HG02884 (cell line): ENCODE results near the gene MLNR.

Source experiments
- ATAC-seq: cut with Tn5 transposase; IDR thresholded peaks from one replicate; pipeline ENCODE4 v1.9.1; 2021; ENCODE audit warnings: mild to moderate bottlenecking, moderate library complexity; ENCODE audit not compliant: unreplicated experiment

Gene MLNR

GRCh38 chr13:49220036-49220855 is at the start of gene MLNR:
TSS of gene MLNR (plus strand) at chr13:49220338. CDS start at chr13:49220338, 0 bp downstream.
- ATAC-seq = no peak

GRCh38 chr13:49171359-49171758 is 48.8 kb upstream of the MLNR start:
- no peak for ATAC-seq

GRCh38 chr13:49183672-49184325 is 36.3 kb upstream of the MLNR start:
- ATAC-seq = no peak

- ATAC-seq = no peak
Measured at GRCh38 chr13:49184621-49185020, 35.5 kb upstream of the MLNR start.

GRCh38 chr13:49185264-49185663 is 34.9 kb upstream of the MLNR start:
- peak; percentile 75 for ATAC-seq

GRCh38 chr13:49190901-49191300 is 29.2 kb upstream of the MLNR start:
- ATAC-seq = no peak

GRCh38 chr13:49206641-49207040 is 13.5 kb upstream of the MLNR start:
- ATAC-seq = no peak

- no peak for ATAC-seq
Measured at GRCh38 chr13:49208619-49209018, 11.5 kb upstream of the MLNR start.

- no peak for ATAC-seq
Measured at GRCh38 chr13:49210114-49210513, 10.0 kb upstream of the MLNR start.

- ATAC-seq = no peak
Measured at GRCh38 chr13:49210669-49211068, 9.5 kb upstream of the MLNR start.

GRCh38 chr13:49213539-49213938 is 6.6 kb upstream of the MLNR start:
- no peak for ATAC-seq

- no peak for ATAC-seq
Measured at GRCh38 chr13:49213997-49214916, 5.9 kb upstream of the MLNR start.

GRCh38 chr13:49214917-49215376 is 5.2 kb upstream of the MLNR start:
- no peak for ATAC-seq

GRCh38 chr13:49216334-49216733 is 3.8 kb upstream of the MLNR start:
- no peak for ATAC-seq

- ATAC-seq = no peak
Measured at GRCh38 chr13:49217962-49218492, 2.1 kb upstream of the MLNR start.

- no peak for ATAC-seq
Measured at GRCh38 chr13:49218493-49219051, 1.6 kb upstream of the MLNR start.

- no peak for ATAC-seq
Measured at GRCh38 chr13:49219647-49220035, 497 bp upstream of the MLNR start.

GRCh38 chr13:49220856-49221589 is 885 bp downstream of the MLNR start:
- ATAC-seq = no peak

- ATAC-seq = no peak
Measured at GRCh38 chr13:49221590-49221965, 1.4 kb downstream of the MLNR start.
